Measurements from ENCODE around the gene TRMT10A. TPM values are rescaled to one million over a fixed set of nuclear protein-coding genes. Genes with fewer than 3 reads are reported as not detected.

Gene TRMT10A
- total and polyA plus RNA-seq, 2 donors (not counting 3 experiments of a cell fraction or from before 2014, with no cell fraction given), result 1.7 to 8.4 TPM

DNA sequence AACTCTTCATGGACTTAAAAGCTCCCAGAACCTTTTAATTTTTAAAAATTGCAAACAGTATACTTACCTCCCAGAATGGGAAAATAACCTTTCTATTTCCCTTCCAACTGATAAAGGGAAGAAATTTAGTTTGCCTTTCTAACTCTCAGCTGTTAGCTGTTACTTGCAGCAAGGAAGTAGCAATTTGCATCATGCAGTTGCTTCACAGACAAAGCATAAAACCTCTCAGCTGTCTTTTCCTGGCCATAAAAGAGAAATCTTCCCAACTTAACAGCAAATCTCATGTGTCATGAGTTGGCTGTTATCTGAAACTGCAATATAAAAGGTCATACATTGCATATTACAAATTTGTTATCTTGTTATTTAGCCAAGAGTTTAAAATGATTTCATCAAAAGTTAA lies 34.6 kb downstream of the TRMT10A start:
- intact Hi-C loops (cut with micrococcal nuclease) (no loop called here), dilution Hi-C loops (cut with MboI; ENCODE audit: extremely low pct_ligation_motif_present, low sequenced_read_pairs) (no loop called here)
- Histone ChIP-seq H3K9me3 (replicated peaks; ENCODE audit: control insufficient read depth, insufficient read depth, low read length) (no peaks in the 10 kb centered on the region), H3K9ac (replicated peaks; ENCODE audit: extremely low read depth, insufficient read depth, low read length) (no peak overlapping the region), H3K79me2 (ENCODE audit: control insufficient read depth, insufficient read depth, low read length) (no peaks in the 10 kb centered on the region), H2AFZ (ENCODE audit: low read depth, low read length) (no peak overlapping the region), H3K36me3 (ENCODE audit: control insufficient read depth in 2 of 2, extremely low read depth in 1 of 2, insufficient read depth in 2 of 2, low read length in 2 of 2) (no peaks in the 10 kb centered on the region), H3K9me1 (replicated peaks; ENCODE audit: control insufficient read depth, extremely low read depth, insufficient read depth, low read length) (no peaks in the 10 kb centered on the region), H3K4me2 (ENCODE audit: insufficient read depth, low read length) (no peak overlapping the region), H3K4me3 (replicated peaks in 1 of 3; ENCODE audit: insufficient read depth in 1 of 3, low read depth in 1 of 3, low read length in 3 of 3) (no peak overlapping the region), H3K27me3 (ENCODE audit: control insufficient read depth in 2 of 2, insufficient read depth in 2 of 2, low read length in 2 of 2) (peaks cover 0 to 2% of the 10 kb centered on the region in 2 experiments), H3K27ac (ENCODE audit: insufficient read depth, low read depth, low read length) (no peak overlapping the region), H4K20me1 (replicated peaks; ENCODE audit: control insufficient read depth, extremely low read depth, insufficient read depth, low read length) (no peaks in the 10 kb centered on the region), H3K4me1 (ENCODE audit: control insufficient read depth, extremely low read depth, insufficient read depth, low read length) (no peaks in the 10 kb centered on the region)
- POLR2A ChIA-PET, result no interaction called here
- TF ChIP-seq POLR2A (IDR thresholded peaks at IDR 0.05; ENCODE audit: low read depth, low read length), result no peak
- TF ChIP-seq JUN (IDR thresholded peaks at IDR 0.05; ENCODE audit: borderline replicate concordance, insufficient read depth, insufficient read length, low read depth), result no peak
- TF ChIP-seq MYC (IDR thresholded peaks at IDR 0.05; ENCODE audit: low read depth, low read length), result no peak
- TF ChIP-seq, protein P1, sequence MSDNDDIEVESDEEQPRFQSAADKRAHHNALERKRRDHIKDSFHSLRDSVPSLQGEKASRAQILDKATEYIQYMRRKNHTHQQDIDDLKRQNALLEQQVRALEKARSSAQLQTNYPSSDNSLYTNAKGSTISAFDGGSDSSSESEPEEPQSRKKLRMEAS (IDR thresholded peaks at IDR 0.05; ENCODE audit: insufficient read depth, insufficient read length), result no peak
- TF ChIP-seq CTCF (IDR thresholded peaks at IDR 0.05; ENCODE audit: extremely low read depth in 1 of 2, insufficient read depth in 1 of 2, low read depth in 1 of 2, low read length in 2 of 2), result no peak
- no peak for TF ChIP-seq FOS (IDR thresholded peaks at IDR 0.05; ENCODE audit: borderline replicate concordance, insufficient read depth, low read length)
- FAIRE-seq (no peak), DNase-seq (ENCODE audit: low read depth, low spot score) (no peak)
- CTCF ChIA-PET, result no interaction called here
- BruUV-seq (replicated peaks), result no TSS peak
